Superior temporal gyrus (tissue), 1 donor: ENCODE results near the gene SH3GLB1.

Experiments
- DNase-seq: peaks from one replicate; pipeline ENCODE4 v3.0.0-alpha.2; 2016; ENCODE audit errors: extremely low spot score

SH3GLB1 gene

DNA sequence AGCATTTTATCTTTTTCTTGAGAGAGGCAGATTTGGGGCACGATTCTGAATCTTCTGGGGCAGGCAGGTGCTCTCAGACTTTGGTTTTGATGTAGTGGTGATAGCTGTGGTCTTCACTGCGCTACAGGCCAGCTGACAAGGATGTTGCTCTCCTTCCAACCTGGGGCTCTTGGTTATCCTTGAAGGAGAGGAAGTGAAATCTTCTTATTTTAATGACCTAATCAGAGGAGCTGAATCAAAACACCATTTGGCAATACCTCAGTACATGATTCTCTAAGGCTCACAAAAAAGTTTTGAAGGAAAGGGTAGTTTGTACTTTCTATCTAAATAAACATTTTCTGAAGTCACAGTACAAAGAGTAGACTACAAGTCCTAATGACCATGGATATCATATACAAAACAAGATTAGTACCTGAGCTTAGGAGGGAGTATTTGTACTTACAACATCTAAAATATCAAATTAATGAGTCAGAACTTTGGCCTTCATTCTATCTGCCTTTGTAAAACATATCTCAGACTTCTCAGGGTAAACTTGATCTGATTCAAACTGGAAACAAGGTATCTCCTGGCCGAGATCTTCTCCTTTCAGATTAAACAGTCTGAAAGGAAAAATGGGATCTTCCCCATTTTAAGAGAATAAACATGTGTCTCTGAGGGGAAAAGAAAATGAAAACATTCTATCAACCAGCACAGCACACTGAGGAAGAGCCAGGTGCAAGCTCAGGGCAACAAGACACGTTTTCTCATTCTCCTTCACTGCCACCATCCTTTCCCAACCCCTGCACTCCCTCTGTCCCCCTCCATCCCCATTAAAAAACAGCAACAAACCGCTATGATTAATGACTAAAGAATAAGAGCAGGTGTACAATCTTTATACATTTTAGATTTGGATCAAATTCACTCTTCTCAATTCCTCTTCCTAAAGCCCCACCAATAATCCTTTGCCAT is 69.2 kb downstream of the SH3GLB1 start:
- DNase-seq: no peak

GRCh38 chr1:86774305-86775295 is 70.2 kb downstream of the SH3GLB1 start:
- DNase-seq: peak; percentile 50

GRCh38 chr1:86775395-86775794 is 71.0 kb downstream of the SH3GLB1 start:
- DNase-seq: no peak

DNA sequence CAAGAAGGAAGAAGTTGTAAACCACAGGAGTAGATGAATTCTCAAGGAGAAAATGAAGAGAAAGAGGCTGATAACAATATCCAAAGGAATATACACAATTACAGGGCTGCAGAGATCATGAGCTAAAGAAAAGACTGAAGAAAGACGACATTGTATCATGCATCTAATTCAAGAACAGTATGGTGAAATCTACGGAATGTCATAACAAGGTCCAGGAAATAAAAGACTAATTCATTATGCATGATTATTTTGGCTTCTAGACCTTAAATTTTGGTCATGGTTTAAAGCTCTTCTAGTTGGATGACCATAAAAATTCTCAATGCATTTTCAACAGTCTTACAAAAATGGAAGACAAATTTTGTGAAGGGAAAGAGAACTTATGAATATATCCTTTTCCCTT is 71.7 kb downstream of the SH3GLB1 start:
- no peak for DNase-seq

GRCh38 chr1:86778569-86779239 is 74.3 kb downstream of the SH3GLB1 start:
- no peak for DNase-seq

GRCh38 chr1:86779308-86780191 is 75.2 kb downstream of the SH3GLB1 start:
- no peak for DNase-seq

GRCh38 chr1:86782482-86782881 is 78.1 kb downstream of the SH3GLB1 start:
- DNase-seq: no peak

- no peak for DNase-seq
Measured at GRCh38 chr1:86787621-86788020, 83.2 kb downstream of the SH3GLB1 start.

- DNase-seq: peak; percentile 26
Measured at GRCh38 chr1:86788300-86789206, 84.2 kb downstream of the SH3GLB1 start.

DNA sequence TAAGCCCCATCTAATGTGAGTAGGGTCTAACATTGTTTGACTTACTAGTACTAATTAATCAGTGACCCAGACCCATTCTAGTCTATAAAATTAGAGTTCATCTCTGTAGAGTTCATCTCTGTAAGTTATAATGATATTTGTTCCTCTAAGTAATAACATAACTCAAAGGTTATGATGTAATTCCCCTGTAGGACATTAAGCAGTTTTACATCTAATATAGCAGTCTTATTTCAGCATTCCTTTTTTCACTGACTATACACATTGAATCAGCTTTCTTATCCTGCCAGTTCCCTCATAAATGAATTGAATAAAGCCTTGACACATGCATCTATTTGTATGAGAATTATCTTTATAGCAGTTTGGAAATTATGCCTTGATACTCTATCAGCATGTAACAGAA is 90.9 kb downstream of the SH3GLB1 start:
- no peak for DNase-seq
